Thoracic aorta (tissue), 2 donors: Measurements from ENCODE around the gene AKAP11. TPM values are rescaled to one million over a fixed set of nuclear protein-coding genes. Genes with fewer than 3 reads are reported as not detected.
"Not testable (repeated sequence)": the region's sequence is repeated elsewhere in the genome, so short reads cannot be mapped to it uniquely, and the experiment has no call there.

Source experiments
- ATAC-seq: fragments of 150-250 bp; one replicate; pipeline ENCODE4 v1.8.0; 2017; ENCODE audit warnings: low read depth; ENCODE audit not compliant: insufficient number of reproducible peaks, low FRiP score
- DNase-seq: peaks from one replicate; pipeline ENCODE4 v3.0.0-alpha.2; 2020; ENCODE audit warnings: low spot score
- H3K27ac ChIP-seq, 2 donors: fragments of 200-600 bp; sonication (generic); 1 replicate in 1 of 2; 2 replicates in 1 of 2; pipeline ENCODE4 v1.5.1; 2016; ENCODE audit warnings: mild to moderate bottlenecking in 2 of 2, moderate library complexity in 2 of 2
- H3K27me3 ChIP-seq: fragments of 200-600 bp; sonication (generic); replicated peaks from 2 replicates; pipeline ENCODE4 v1.6.0; 2016; ENCODE audit warnings: mild to moderate bottlenecking; ENCODE audit not compliant: insufficient read depth
- H3K36me3 ChIP-seq: fragments of 200-600 bp; sonication (generic); one replicate; pipeline ENCODE4 v1.5.1; 2016
- H3K4me1 ChIP-seq, 2 donors: fragments of 200-600 bp; sonication (generic); 1 replicate in 1 of 2; 2 replicates in 1 of 2; pipeline versions ENCODE4 v1.5.1 to v1.6.0; 2016; ENCODE audit warnings: low read depth in 2 of 2, mild to moderate bottlenecking in 1 of 2; ENCODE audit not compliant: control insufficient read depth in 1 of 2
- H3K4me3 ChIP-seq: fragments of 200-600 bp; sonication (generic); 2 replicates; pipeline ENCODE4 v1.5.1; 2016; ENCODE audit warnings: mild to moderate bottlenecking
- H3K9me3 ChIP-seq: fragments of 200-600 bp; sonication (generic); 2 replicates; pipeline ENCODE4 v1.5.1; 2016
- total RNA-seq, 2 donors: library from RNA; depleted of rRNA; stranded (reverse); fragments of >200 nt; gene quantifications; one replicate each; pipeline versions ENCODE4 v1.1.0 to v1.2.3, GENCODE V29; 2016
- TF ChIP-seq, protein P1 (sequence below): fragments of 200-600 bp; sonication (generic); IDR thresholded peaks from one replicate; pipeline ENCODE4 v1.5.1; 2019; ENCODE audit warnings: antibody characterized with exemption

AKAP11 gene, protein sequence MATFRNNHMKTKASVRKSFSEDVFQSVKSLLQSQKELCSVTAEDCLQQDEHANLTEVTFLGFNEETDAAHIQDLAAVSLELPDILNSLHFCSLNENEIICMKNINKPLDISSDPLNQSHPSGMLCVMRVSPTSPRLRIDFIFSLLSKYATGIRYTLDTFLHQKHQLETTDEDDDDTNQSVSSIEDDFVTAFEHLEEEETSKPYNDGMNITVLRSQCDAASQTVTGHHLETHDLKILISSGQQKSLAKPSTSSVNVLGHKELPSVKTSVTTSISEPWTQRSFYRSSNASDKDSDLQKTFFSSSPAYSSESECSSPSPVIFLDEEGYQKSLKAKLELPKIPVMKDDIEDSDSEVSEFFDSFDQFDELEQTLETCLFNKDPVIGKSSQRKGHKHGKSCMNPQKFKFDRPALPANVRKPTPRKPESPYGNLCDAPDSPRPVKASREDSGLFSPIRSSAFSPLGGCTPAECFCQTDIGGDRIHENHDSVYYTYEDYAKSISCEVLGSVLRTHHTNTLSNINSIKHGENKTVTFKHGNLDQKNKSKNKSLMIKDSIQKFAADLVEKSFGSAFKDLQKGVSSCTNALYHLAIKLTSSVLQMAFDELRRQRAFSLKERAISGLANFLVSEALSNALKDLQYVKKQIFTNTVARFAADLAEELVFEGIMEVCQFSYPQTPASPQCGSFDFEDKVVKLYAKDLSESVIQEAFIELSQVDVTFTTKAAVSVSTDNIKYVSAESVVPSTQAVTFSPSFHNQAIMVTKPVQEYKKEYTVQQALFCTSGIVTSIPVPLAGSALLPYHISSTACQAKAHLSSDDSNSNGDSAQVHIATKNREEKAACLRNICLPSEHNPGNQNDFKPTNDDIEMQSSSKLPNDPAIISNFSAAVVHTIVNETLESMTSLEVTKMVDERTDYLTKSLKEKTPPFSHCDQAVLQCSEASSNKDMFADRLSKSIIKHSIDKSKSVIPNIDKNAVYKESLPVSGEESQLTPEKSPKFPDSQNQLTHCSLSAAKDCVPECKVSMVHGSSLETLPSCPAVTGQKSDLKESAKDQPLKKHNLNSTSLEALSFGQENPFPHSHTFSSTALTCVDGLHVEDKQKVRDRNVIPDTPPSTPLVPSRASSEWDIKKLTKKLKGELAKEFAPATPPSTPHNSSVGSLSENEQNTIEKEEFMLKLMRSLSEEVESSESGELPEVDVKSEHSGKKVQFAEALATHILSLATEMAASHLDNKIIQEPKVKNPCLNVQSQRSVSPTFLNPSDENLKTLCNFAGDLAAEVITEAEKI (N-terminal part only)
- total RNA-seq = 10 to 100 TPM; 28.7 to 37.1 TPM

DNA sequence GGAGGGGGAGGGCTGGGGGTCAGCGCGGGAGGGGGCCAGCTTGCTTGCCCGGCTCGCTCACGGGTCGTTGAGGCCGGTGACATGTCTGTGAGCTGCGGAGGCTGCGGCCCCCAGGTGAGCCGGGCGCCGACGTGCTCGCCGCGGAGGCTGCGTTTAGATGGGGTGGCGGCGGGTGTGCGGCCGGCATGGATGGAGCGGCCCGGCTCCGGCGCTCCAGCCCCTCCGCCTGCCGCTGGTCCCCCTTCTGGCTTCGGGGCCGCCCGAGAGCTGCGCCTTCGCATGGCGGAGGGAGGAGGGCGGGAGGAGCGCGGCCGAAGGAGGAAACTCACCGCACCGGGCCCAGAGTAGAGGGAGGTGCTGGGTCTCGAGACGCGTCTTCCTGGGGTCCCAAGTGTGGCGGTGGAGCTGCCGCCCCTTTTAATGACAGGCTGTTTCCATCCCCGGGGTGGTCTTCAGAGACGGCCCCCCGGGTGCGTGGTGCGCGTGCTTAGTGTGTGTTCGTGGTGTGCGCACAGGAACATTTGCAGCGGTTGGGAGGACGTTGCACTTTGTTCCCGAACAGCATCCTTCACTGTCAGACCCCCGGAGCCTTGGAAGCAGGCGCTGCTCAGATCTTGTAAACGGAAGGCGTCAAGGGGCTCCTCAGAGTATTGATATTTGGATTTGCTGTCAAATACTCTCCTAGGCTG, at the start of gene AKAP11:
Gene AKAP11 (plus strand): TSS at position 38 of the 689 bp plus-strand sequence. CDS start 14,197 bp downstream, outside the sequence.
- DNase-seq = no peak
- H3K4me3 ChIP-seq = peak within 1 kb of the TSS; percentile 94
- ATAC-seq = peak; percentile 13

DNA sequence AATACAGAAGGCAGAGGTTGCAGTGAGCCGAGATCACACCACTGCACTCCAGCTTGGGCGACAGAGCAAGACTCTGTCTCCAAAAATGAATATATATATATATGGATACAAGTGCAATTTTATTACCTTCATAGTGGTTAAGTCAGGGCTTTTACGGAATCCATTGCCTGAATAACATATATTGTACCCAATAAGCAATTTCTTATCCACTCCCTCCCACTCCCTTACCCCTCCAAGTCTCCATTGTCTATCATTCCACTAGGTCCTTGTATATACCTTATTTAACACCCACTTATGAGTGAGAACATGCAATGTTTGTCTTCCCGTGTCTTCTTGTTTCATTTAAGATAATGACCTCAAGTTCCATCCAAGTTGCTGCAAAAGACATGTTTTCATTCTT, 48.3 kb upstream of the AKAP11 start:
- ATAC-seq = no peak
- H3K36me3 ChIP-seq = peaks cover 21% of the 10 kb centered on the region
- no peaks in the 10 kb centered on the region for H3K9me3 ChIP-seq
- DNase-seq = no peak
- H3K4me1 ChIP-seq = peaks cover 6 to 11% of the 10 kb centered on the region in 2 donors
- TF ChIP-seq, protein P1, sequence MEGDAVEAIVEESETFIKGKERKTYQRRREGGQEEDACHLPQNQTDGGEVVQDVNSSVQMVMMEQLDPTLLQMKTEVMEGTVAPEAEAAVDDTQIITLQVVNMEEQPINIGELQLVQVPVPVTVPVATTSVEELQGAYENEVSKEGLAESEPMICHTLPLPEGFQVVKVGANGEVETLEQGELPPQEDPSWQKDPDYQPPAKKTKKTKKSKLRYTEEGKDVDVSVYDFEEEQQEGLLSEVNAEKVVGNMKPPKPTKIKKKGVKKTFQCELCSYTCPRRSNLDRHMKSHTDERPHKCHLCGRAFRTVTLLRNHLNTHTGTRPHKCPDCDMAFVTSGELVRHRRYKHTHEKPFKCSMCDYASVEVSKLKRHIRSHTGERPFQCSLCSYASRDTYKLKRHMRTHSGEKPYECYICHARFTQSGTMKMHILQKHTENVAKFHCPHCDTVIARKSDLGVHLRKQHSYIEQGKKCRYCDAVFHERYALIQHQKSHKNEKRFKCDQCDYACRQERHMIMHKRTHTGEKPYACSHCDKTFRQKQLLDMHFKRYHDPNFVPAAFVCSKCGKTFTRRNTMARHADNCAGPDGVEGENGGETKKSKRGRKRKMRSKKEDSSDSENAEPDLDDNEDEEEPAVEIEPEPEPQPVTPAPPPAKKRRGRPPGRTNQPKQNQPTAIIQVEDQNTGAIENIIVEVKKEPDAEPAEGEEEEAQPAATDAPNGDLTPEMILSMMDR = no peak
- no peak overlapping the region for H3K4me3 ChIP-seq
- no peaks in the 10 kb centered on the region for H3K27me3 ChIP-seq
- H3K27ac ChIP-seq = no peak overlapping the region

More for the DNA sequence above, at the start of gene AKAP11:
- TF ChIP-seq, protein P1 = no peak
- Histone ChIP-seq H3K4me1 (peaks cover 15 to 19% of the 10 kb centered on the region in 2 donors), H3K9me3 (no peaks in the 10 kb centered on the region), H3K36me3 (no peaks in the 10 kb centered on the region), H3K27ac (peak within 1 kb of the TSS; percentile 80 to 86), H3K27me3 (no peaks in the 10 kb centered on the region)

DNA sequence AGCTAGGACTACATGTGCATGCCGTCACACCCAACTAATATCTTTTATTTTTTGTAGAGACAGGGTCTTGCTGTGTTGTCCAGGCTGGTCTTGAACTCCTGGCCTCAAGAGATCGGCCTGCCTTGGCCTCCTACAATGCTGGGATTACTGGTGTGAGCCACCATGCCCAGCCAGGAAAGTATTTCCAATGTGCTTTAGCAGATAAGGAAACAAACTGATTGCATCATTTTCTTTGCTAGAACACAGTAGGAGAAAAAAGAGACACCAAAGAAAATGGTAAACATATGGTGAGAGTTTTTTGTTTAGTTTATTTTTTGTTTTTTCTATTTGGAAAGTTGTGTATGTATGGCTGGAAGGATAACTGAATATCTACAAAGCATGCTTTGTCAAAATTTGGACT, 46.9 kb upstream of the AKAP11 start:
- DNase-seq = no peak
- no peaks in the 10 kb centered on the region for H3K9me3 ChIP-seq
- H3K27ac ChIP-seq = no peak overlapping the region
- H3K27me3 ChIP-seq = no peaks in the 10 kb centered on the region
- no peak for ATAC-seq
- H3K4me3 ChIP-seq = no peak overlapping the region
- H3K4me1 ChIP-seq = peaks cover 6 to 11% of the 10 kb centered on the region in 2 donors
- TF ChIP-seq, protein P1 = no peak
- H3K36me3 ChIP-seq = peaks cover 18% of the 10 kb centered on the region

DNA sequence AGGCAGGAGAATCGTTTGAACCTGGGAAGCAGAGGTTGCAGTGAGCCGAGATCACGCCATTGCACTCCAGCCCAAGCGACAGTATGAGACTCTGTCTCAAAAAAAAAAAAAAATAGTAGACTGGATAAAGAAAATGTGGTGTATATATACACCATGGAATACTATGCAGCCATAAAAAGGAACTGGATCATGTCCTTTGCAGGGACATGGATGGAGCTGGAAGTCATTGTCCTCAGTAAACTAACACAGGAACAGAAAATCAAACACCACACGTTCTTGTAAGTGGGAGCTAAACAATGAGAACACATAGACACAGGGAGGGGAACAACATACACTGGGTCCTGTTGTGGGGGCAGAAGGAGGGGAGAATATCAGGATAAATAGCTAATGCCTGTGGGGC, 45.2 kb upstream of the AKAP11 start:
- not testable (repeated sequence) for ATAC-seq, H3K9me3 ChIP-seq, H3K27me3 ChIP-seq, H3K4me3 ChIP-seq, DNase-seq, H3K27ac ChIP-seq
- peaks cover 10% of the 10 kb centered on the region for H3K36me3 ChIP-seq
- peaks cover 6 to 11% of the 10 kb centered on the region in 2 donors for H3K4me1 ChIP-seq

DNA sequence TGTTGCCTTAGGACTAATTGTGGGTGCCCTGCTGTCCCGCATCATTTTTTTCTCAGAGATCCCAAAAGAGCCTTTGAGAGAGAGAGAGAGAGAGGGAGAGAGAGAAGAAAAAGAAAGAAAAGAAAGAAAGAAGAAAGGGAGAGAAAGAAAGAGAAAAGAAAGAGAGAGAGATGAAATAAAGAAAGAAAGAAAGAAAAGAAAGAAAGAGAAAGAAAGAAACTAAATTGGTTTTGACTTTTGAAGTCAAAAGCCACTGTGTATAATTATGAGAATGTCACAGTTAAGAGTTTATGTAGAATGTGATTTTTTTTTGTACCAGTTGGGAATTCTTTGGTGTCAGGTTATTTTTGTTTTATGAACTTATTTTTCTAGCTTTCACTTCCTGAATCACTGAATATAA, 43.4 kb upstream of the AKAP11 start:
- TF ChIP-seq, protein P1 = no peak
- Histone ChIP-seq H3K4me3 (no peak overlapping the region), H3K27me3 (no peaks in the 10 kb centered on the region), H3K36me3 (peaks cover 10% of the 10 kb centered on the region), H3K4me1 (peaks cover 6 to 11% of the 10 kb centered on the region in 2 donors), H3K27ac (no peak overlapping the region), H3K9me3 (no peaks in the 10 kb centered on the region)
- DNase-seq (no peak), ATAC-seq (no peak)
